GM12801 (cell line): ENCODE measurements around the gene OR2V1.

ENCODE experiments used
- CTCF ChIP-seq: IDR thresholded peaks from one replicate; pipeline ENCODE4 v1.5.1; 2011; ENCODE audit warnings: control low read depth; ENCODE audit not compliant: insufficient read length; ENCODE audit errors: extremely low read depth

Gene OR2V1

GRCh38 chr5:181107699-181108098, 23.3 kb downstream of the OR2V1 start:
- no peak for TF ChIP-seq CTCF

GRCh38 chr5:181105391-181106025, 25.5 kb downstream of the OR2V1 start:
- TF ChIP-seq CTCF: no peak

- TF ChIP-seq CTCF: no peak
Measured at GRCh38 chr5:181100121-181100875, 30.7 kb downstream of the OR2V1 start.

- no peak for TF ChIP-seq CTCF
Measured at GRCh38 chr5:181099602-181100086, 31.3 kb downstream of the OR2V1 start.

GRCh38 chr5:181098762-181099601, 32.0 kb downstream of the OR2V1 start:
- TF ChIP-seq CTCF: no peak

- no peak for TF ChIP-seq CTCF
Measured at GRCh38 chr5:181092428-181092827, 38.5 kb downstream of the OR2V1 start.

GRCh38 chr5:181088289-181088688, 42.7 kb downstream of the OR2V1 start:
- TF ChIP-seq CTCF: no peak
